ENCODE data around the gene RAB20.

GRCh38 chr13:110554946-110555345 is 6.6 kb downstream of the RAB20 start:
- TF ChIP-seq EZH2phosphoT487 (IDR thresholded peaks at IDR 0.05; ENCODE audit: borderline replicate concordance) (no peak), CTCF (conservative IDR thresholded peaks at IDR 0.05; ENCODE audit: low read length) (no peak)
